Measurements from ENCODE around the gene PSMB5.

PSMB5 gene

GRCh38 chr14:22980672-22981089 lies 54.0 kb downstream of the PSMB5 start:
- H3K9ac ChIP-seq (ENCODE audit: low read length): no peak overlapping the region
- H3K4me1 ChIP-seq (ENCODE audit: insufficient read depth, low read length): peaks cover 28% of the 10 kb centered on the region
- H3K36me3 ChIP-seq (ENCODE audit: insufficient read depth, low read length): no peaks in the 10 kb centered on the region
- H3K27ac ChIP-seq (ENCODE audit: low read depth, low read length): no peak overlapping the region
- peaks cover 0 to 8% of the 10 kb centered on the region in 2 donors for H3K27me3 ChIP-seq (ENCODE audit: control insufficient read depth in 1 of 2, insufficient read depth in 2 of 2, low read length in 2 of 2)
- no peaks in the 10 kb centered on the region for H3K9me3 ChIP-seq (ENCODE audit: low read length)
- H3K4me3 ChIP-seq (ENCODE audit: low read depth in 1 of 2, low read length in 2 of 2): peak overlapping the region; percentile 64 to 72

GRCh38 chr14:22979748-22980392 lies 54.8 kb downstream of the PSMB5 start:
- H3K36me3 ChIP-seq (ENCODE audit: insufficient read depth, low read length): no peaks in the 10 kb centered on the region
- peaks cover 28% of the 10 kb centered on the region for H3K4me1 ChIP-seq (ENCODE audit: insufficient read depth, low read length)
- H3K9me3 ChIP-seq (ENCODE audit: low read length): no peaks in the 10 kb centered on the region
- peak overlapping the region in 1 of 2 donors; percentile 25 for H3K4me3 ChIP-seq (ENCODE audit: low read depth in 1 of 2, low read length in 2 of 2)
- no peak overlapping the region for H3K27ac ChIP-seq (ENCODE audit: low read depth, low read length)
- no peak overlapping the region for H3K9ac ChIP-seq (ENCODE audit: low read length)
- peaks cover 0 to 8% of the 10 kb centered on the region in 2 donors for H3K27me3 ChIP-seq (ENCODE audit: control insufficient read depth in 1 of 2, insufficient read depth in 2 of 2, low read length in 2 of 2)

- Histone ChIP-seq H3K9ac (ENCODE audit: low read length) (no peak overlapping the region), H3K4me3 (ENCODE audit: low read depth in 1 of 2, low read length in 2 of 2) (no peak overlapping the region), H3K27me3 (ENCODE audit: control insufficient read depth in 1 of 2, insufficient read depth in 2 of 2, low read length in 2 of 2) (peaks cover 0 to 8% of the 10 kb centered on the region in 2 donors), H3K4me1 (ENCODE audit: insufficient read depth, low read length) (peaks cover 28% of the 10 kb centered on the region), H3K27ac (ENCODE audit: low read depth, low read length) (no peak overlapping the region), H3K9me3 (ENCODE audit: low read length) (no peaks in the 10 kb centered on the region), H3K36me3 (ENCODE audit: insufficient read depth, low read length) (no peaks in the 10 kb centered on the region)
Observed at GRCh38 chr14:22978981-22979671, 55.6 kb downstream of the PSMB5 start.

- H3K27ac ChIP-seq (ENCODE audit: low read depth, low read length): peak overlapping the region; percentile 27
- H3K36me3 ChIP-seq (ENCODE audit: insufficient read depth, low read length): no peaks in the 10 kb centered on the region
- no peaks in the 10 kb centered on the region for H3K9me3 ChIP-seq (ENCODE audit: low read length)
- H3K27me3 ChIP-seq (ENCODE audit: control insufficient read depth in 1 of 2, insufficient read depth in 2 of 2, low read length in 2 of 2): peaks cover 0 to 8% of the 10 kb centered on the region in 2 donors
- no peak overlapping the region for H3K9ac ChIP-seq (ENCODE audit: low read length)
- H3K4me3 ChIP-seq (ENCODE audit: low read depth in 1 of 2, low read length in 2 of 2): no peak overlapping the region
- H3K4me1 ChIP-seq (ENCODE audit: insufficient read depth, low read length): peaks cover 28% of the 10 kb centered on the region
Observed at GRCh38 chr14:22978487-22978837, 56.2 kb downstream of the PSMB5 start.

- Histone ChIP-seq H3K9me3 (ENCODE audit: low read length) (no peaks in the 10 kb centered on the region), H3K4me1 (ENCODE audit: insufficient read depth, low read length) (peaks cover 28% of the 10 kb centered on the region), H3K27me3 (ENCODE audit: control insufficient read depth in 1 of 2, insufficient read depth in 2 of 2, low read length in 2 of 2) (peaks cover 0 to 8% of the 10 kb centered on the region in 2 donors), H3K4me3 (ENCODE audit: low read depth in 1 of 2, low read length in 2 of 2) (no peak overlapping the region), H3K27ac (ENCODE audit: low read depth, low read length) (peak overlapping the region; percentile 56), H3K36me3 (ENCODE audit: insufficient read depth, low read length) (no peaks in the 10 kb centered on the region), H3K9ac (ENCODE audit: low read length) (no peak overlapping the region)
Observed at GRCh38 chr14:22977684-22978486, 56.8 kb downstream of the PSMB5 start.

- H3K9ac ChIP-seq (ENCODE audit: low read length): no peak overlapping the region
- H3K27ac ChIP-seq (ENCODE audit: low read depth, low read length): peak overlapping the region; percentile 56
- H3K36me3 ChIP-seq (ENCODE audit: insufficient read depth, low read length): no peaks in the 10 kb centered on the region
- H3K27me3 ChIP-seq (ENCODE audit: control insufficient read depth in 1 of 2, insufficient read depth in 2 of 2, low read length in 2 of 2): peaks cover 0 to 8% of the 10 kb centered on the region in 2 donors
- no peaks in the 10 kb centered on the region for H3K9me3 ChIP-seq (ENCODE audit: low read length)
- no peak overlapping the region for H3K4me3 ChIP-seq (ENCODE audit: low read depth in 1 of 2, low read length in 2 of 2)
- H3K4me1 ChIP-seq (ENCODE audit: insufficient read depth, low read length): peaks cover 28% of the 10 kb centered on the region
Observed at GRCh38 chr14:22977434-22977683, 57.3 kb downstream of the PSMB5 start.

GRCh38 chr14:22976620-22977433 lies 57.9 kb downstream of the PSMB5 start:
- H3K9me3 ChIP-seq (ENCODE audit: low read length): no peaks in the 10 kb centered on the region
- peaks cover 28% of the 10 kb centered on the region for H3K4me1 ChIP-seq (ENCODE audit: insufficient read depth, low read length)
- no peaks in the 10 kb centered on the region for H3K36me3 ChIP-seq (ENCODE audit: insufficient read depth, low read length)
- H3K27me3 ChIP-seq (ENCODE audit: control insufficient read depth in 1 of 2, insufficient read depth in 2 of 2, low read length in 2 of 2): peaks cover 0 to 7% of the 10 kb centered on the region in 2 donors
- H3K9ac ChIP-seq (ENCODE audit: low read length): no peak overlapping the region
- H3K27ac ChIP-seq (ENCODE audit: low read depth, low read length): peak overlapping the region; percentile 56
- no peak overlapping the region for H3K4me3 ChIP-seq (ENCODE audit: low read depth in 1 of 2, low read length in 2 of 2)
